Naive B cell (primary cell): ENCODE results near the gene TOMM5. TPM values are rescaled to one million over a fixed set of nuclear protein-coding genes. Genes with fewer than 3 reads are reported as not detected.
A peak's percentile ranks its signal among the peaks of the same experiment; 100 is the strongest.

ENCODE experiments used
- ATAC-seq, 2 donors: fragments of 150-1000 bp; cut with Tn5 transposase; 2 replicates each; pipeline ENCODE4 v1.10.0; 2021; ENCODE audit warnings: low read depth in 2 of 2, mild to moderate bottlenecking in 2 of 2, moderate library complexity in 2 of 2
- DNase-seq: peaks from one replicate; pipeline ENCODE4 v3.0.0; 2022
- H3K27ac Mint-ChIP-seq, 6 donors: one replicate each; pipeline ENCODE4 v1.8.0; 2020 to 2022; ENCODE audit warnings: mild to moderate bottlenecking in 6 of 6, mixed read lengths in 6 of 6, moderate library complexity in 5 of 6, inconsistent platforms in 2 of 6
- H3K27me3 Mint-ChIP-seq, 3 donors: one replicate each; pipeline ENCODE4 v1.8.0; 2021 to 2022; ENCODE audit warnings: mixed read lengths in 3 of 3, mild to moderate bottlenecking in 1 of 3
- H3K36me3 Mint-ChIP-seq, 2 donors: one replicate each; pipeline ENCODE4 v1.8.0; 2020 to 2022; ENCODE audit warnings: mixed read lengths in 2 of 2, inconsistent platforms in 1 of 2, mild to moderate bottlenecking in 1 of 2
- H3K4me1 Mint-ChIP-seq, 3 donors: one replicate each; pipeline ENCODE4 v1.8.0; 2020 to 2022; ENCODE audit warnings: mixed read lengths in 3 of 3, inconsistent platforms in 1 of 3, mild to moderate bottlenecking in 1 of 3, moderate library complexity in 1 of 3
- H3K4me3 Mint-ChIP-seq, 8 donors: one replicate each; pipeline ENCODE4 v1.8.0; 2020 to 2022; ENCODE audit warnings: mild to moderate bottlenecking in 8 of 8, mixed read lengths in 8 of 8, moderate library complexity in 8 of 8, inconsistent platforms in 2 of 8
- H3K9me3 Mint-ChIP-seq, 7 donors: one replicate each; pipeline ENCODE4 v1.8.0; 2020 to 2022; ENCODE audit warnings: mixed read lengths in 7 of 7, mild to moderate bottlenecking in 5 of 7, inconsistent platforms in 2 of 7, moderate library complexity in 1 of 7
- polyA plus RNA-seq, 6 donors: library from polyadenylated mRNA; unstranded; fragments of 300-500 nt; fragmentation: Illumina TruSeq; gene quantifications; one replicate each; pipeline ENCODE4 v1.2.3, GENCODE V29; 2021; ENCODE audit warnings: low read depth in 6 of 6

Gene TOMM5
- polyA plus RNA-seq, 6 donors from 2014 or later: 127 to 214 (median 179) TPM

DNA sequence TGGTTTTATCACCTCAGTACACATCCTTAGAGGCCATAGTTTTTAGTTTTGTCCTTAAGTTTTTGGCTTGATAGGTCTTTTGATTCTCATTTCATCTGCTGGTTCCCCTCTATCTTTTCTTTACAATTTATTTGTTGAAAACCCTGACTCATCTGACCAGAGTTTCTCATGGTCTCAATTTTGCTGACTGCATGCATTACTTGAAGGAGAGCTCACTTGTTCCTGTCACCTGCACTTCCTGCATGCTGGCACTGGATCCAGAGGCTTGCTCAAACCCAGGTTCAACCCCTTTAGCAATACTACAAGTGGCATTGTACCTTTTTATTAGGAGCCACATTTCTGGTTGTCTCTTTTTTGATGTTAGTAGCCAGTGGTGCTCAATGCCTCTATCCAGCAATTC is 42.9 kb downstream of the TOMM5 start:
- H3K4me1 Mint-ChIP-seq: peaks cover 22 to 28% (median 25%) of the 10 kb centered on the region in 3 donors
- peaks cover 0 to 6% of the 10 kb centered on the region in 2 donors for H3K36me3 Mint-ChIP-seq
- peaks cover 0 to 2% (median 0%) of the 10 kb centered on the region in 7 donors for H3K9me3 Mint-ChIP-seq
- DNase-seq: no peak
- H3K4me3 Mint-ChIP-seq: peak overlapping the region in 1 of 8 donors; percentile 5
- H3K27ac Mint-ChIP-seq: peak overlapping the region in 2 of 6 donors; percentile 32 to 71
- H3K27me3 Mint-ChIP-seq: no peaks in the 10 kb centered on the region
- ATAC-seq: no peak

DNA sequence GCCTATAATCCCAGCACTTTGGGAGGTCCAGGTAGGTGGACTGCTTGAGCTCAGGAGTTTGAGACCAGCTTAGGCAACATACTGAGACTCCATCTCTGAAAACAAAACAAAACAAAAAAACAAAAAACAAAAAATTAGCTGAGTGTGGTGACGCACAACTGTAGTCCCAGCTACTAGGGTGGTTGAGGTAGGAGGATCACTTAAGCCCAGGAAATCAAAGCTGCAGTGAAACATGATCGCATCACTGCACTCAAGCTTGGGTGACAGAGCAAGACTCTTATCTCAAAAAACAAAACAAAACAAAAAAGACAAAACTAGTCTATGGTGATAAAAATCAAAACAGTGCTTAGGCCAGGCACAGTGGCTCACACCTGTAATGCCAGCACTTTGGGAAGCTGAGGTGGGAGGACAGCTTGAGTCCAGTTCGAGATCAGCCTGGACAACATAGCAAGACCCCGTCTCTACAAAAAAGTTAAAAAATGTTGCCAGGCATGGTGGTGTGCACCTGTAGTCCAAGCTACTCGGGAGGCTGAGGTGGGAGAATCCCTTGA is 45.0 kb downstream of the TOMM5 start:
- H3K4me3 Mint-ChIP-seq: peak overlapping the region in 1 of 8 donors; percentile 80
- peaks cover 0 to 6% of the 10 kb centered on the region in 2 donors for H3K36me3 Mint-ChIP-seq
- no peaks in the 10 kb centered on the region for H3K27me3 Mint-ChIP-seq
- H3K4me1 Mint-ChIP-seq: peaks cover 29 to 33% (median 31%) of the 10 kb centered on the region in 3 donors
- ATAC-seq (peak; percentile 48 to 68), DNase-seq (no peak)
- peaks cover 0 to 2% (median 0%) of the 10 kb centered on the region in 7 donors for H3K9me3 Mint-ChIP-seq
- peak overlapping the region in 2 of 6 donors; percentile 38 to 70 for H3K27ac Mint-ChIP-seq

DNA sequence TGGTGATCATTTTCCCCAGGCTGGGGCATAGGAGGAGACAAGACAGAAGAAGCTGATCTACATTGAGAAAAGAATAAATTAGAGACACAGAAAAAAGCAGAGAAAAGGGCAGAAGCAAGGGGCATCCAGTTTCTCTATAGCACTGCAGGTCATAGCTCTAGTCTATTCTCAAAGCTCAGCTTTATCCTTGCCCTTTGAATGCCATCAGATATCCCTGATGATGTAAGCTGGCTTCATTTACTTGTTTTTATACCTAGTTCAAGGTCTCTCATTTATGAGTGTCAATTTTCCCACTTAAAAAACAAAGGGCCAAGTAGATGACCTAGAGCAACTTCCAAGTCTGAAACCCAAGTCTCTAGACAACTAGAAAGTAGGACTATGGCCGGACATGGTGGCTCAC is 48.9 kb downstream of the TOMM5 start:
- ATAC-seq (no peak), DNase-seq (no peak)
- H3K27me3 Mint-ChIP-seq: no peaks in the 10 kb centered on the region
- H3K27ac Mint-ChIP-seq: peak overlapping the region in 1 of 6 donors; percentile 52
- H3K9me3 Mint-ChIP-seq: peaks cover 0 to 2% (median 0%) of the 10 kb centered on the region in 7 donors
- no peak overlapping the region for H3K4me3 Mint-ChIP-seq
- H3K4me1 Mint-ChIP-seq: peaks cover 26 to 38% (median 29%) of the 10 kb centered on the region in 3 donors
- peaks cover 0 to 13% of the 10 kb centered on the region in 2 donors for H3K36me3 Mint-ChIP-seq

DNA sequence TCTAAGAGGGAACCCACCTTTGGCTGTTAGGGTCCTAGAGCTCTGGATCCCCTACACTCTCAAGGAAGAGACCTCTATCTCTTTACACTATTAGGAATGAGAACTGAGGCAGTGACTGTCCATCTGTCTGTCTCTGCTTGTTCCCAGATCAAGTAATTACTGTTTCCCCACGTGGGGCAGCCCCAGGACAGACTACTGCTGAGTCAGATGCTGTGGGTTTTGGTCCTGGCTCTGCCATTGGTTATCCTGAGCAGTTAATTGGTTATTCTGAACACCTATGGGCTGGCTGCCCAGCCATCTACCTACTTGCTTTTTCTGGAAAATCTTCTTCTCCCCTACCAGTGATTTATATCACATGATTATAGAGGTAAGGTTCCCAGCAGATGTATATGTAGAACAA is 49.5 kb downstream of the TOMM5 start:
- H3K27ac Mint-ChIP-seq: peak overlapping the region in 1 of 6 donors; percentile 68
- no peaks in the 10 kb centered on the region for H3K27me3 Mint-ChIP-seq
- H3K36me3 Mint-ChIP-seq: peaks cover 0 to 13% of the 10 kb centered on the region in 2 donors
- H3K4me1 Mint-ChIP-seq: peaks cover 23 to 35% (median 27%) of the 10 kb centered on the region in 3 donors
- ATAC-seq: no peak
- H3K9me3 Mint-ChIP-seq: peaks cover 0 to 2% (median 0%) of the 10 kb centered on the region in 7 donors
- no peak for DNase-seq
- H3K4me3 Mint-ChIP-seq: peak overlapping the region in 1 of 8 donors; percentile 35

DNA sequence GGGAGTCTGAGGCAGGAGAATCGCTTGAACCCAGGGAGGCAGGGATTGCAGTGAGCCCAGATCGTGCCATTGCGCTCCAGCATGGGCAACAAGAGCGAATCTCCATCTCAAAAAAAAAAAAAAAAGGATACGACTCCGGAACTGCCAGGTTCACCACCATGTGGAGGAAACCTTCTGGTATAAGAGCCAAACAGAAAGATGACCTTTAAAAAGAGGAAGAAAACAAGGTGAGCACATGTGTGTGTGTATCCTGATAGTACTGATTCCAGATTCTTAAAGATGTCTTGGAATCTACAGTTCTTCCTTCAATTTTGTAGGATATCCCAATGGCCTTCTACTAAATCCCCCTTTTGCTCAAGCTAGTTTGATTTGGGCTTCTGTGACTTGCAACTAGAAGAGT is 49.9 kb downstream of the TOMM5 start:
- Mint-ChIP-seq H3K27ac (peak overlapping the region in 1 of 6 donors; percentile 68), H3K4me3 (no peak overlapping the region), H3K9me3 (peaks cover 0 to 2% (median 0%) of the 10 kb centered on the region in 7 donors), H3K27me3 (no peaks in the 10 kb centered on the region), H3K4me1 (peaks cover 20 to 33% (median 24%) of the 10 kb centered on the region in 3 donors), H3K36me3 (peaks cover 0 to 13% of the 10 kb centered on the region in 2 donors)
- DNase-seq: no peak
- ATAC-seq: no peak

DNA sequence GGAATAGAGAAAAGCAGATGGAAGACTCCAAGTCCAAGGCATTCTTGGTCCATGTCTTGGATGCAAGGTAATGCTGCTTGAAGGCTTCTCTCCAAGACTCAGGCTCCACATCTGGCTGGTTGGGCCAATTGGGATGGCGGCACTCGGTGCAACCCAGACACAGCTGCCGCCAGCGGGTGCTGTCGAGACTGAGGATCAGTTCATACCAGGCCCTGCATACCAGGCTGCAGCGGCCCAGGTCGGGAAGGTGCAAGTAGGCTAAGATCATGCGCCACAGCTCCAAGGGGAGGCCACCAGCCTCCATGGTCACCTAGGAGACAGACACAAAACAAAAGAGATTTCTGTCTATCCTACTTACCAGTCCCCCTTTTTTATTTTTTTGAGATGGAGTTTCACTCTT is 50.9 kb downstream of the TOMM5 start:
- Mint-ChIP-seq H3K4me1 (peaks cover 15 to 27% (median 17%) of the 10 kb centered on the region in 3 donors), H3K27me3 (no peaks in the 10 kb centered on the region), H3K9me3 (no peaks in the 10 kb centered on the region), H3K4me3 (no peak overlapping the region), H3K27ac (peak overlapping the region in 1 of 6 donors; percentile 73), H3K36me3 (peaks cover 0 to 20% of the 10 kb centered on the region in 2 donors)
- ATAC-seq (no peak), DNase-seq (no peak)

DNA sequence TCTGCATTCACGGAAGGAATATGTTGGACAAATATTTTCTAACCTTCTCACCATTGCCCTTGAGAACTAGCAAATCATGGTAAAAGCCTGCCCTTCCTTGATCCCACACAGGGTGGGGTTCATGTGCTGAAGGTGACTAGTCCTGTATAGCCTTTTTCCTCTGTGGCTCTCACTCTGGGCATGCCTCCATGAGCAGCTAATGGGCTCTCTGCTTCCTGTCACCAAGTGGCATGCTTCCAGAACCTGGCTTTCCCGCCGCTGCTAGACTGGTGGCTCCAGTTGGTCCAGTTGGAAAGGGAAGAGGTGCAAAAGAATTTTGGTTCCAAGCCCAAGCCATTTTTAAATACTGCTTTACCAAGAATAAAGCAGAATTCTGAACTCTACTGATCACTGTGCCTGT is 51.8 kb downstream of the TOMM5 start:
- no peak overlapping the region for H3K4me3 Mint-ChIP-seq
- ATAC-seq: no peak
- H3K36me3 Mint-ChIP-seq: peaks cover 0 to 22% of the 10 kb centered on the region in 2 donors
- H3K9me3 Mint-ChIP-seq: no peaks in the 10 kb centered on the region
- peaks cover 12 to 27% (median 13%) of the 10 kb centered on the region in 3 donors for H3K4me1 Mint-ChIP-seq
- peak overlapping the region in 1 of 6 donors; percentile 47 for H3K27ac Mint-ChIP-seq
- no peaks in the 10 kb centered on the region for H3K27me3 Mint-ChIP-seq
- no peak for DNase-seq

DNA sequence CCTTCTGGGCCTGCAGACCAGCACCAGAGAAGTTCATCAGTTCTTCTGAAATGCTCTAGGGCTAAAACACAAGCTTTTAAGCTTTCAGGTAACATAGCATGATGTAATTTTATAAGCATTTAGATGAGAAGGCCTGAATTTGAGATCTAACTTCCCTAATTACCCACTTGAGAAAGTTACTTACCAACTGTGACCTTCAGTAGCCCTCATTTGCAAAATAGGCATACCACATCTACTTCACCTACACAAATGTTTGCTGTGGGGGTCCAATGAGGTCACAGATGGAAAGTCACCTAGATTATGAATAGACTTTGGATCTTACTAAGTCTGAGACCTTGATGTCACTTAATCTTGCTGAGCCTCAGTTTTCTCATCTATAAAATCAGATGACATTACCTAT is 52.8 kb downstream of the TOMM5 start:
- H3K4me3 Mint-ChIP-seq: no peak overlapping the region
- ATAC-seq: peak; percentile 46 to 47

More for the DNA sequence above, 52.8 kb downstream of the TOMM5 start:
- no peaks in the 10 kb centered on the region for H3K9me3 Mint-ChIP-seq
- H3K36me3 Mint-ChIP-seq: peaks cover 0 to 22% of the 10 kb centered on the region in 2 donors
- H3K27me3 Mint-ChIP-seq: no peaks in the 10 kb centered on the region
- H3K27ac Mint-ChIP-seq: peak overlapping the region in 1 of 6 donors; percentile 47
- H3K4me1 Mint-ChIP-seq: peaks cover 10 to 27% (median 13%) of the 10 kb centered on the region in 3 donors
- no peak for DNase-seq

Other genes starting within 250 kb of the TOMM5 start
- 100 to 1,000 TPM in 5 of 6 donors, 10 to 100 TPM in 1; 90.5 to 185 (median 126) TPM for gene GRHPR, start 169.9 kb downstream of the TOMM5 start, polyA plus RNA-seq
- gene ZBTB5, start 127.1 kb downstream of the TOMM5 start, polyA plus RNA-seq: 1 to 10 TPM; 1.1 to 2.8 (median 1.8) TPM
- 10 to 100 TPM in 3 of 6 donors, 1 to 10 TPM in 3; 5.5 to 15.8 (median 10.4) TPM for gene POLR1E, start 106.6 kb downstream of the TOMM5 start, polyA plus RNA-seq
- gene FBXO10, start 16.2 kb downstream of the TOMM5 start, polyA plus RNA-seq: 1 to 10 TPM; 2.7 to 7.8 (median 7.5) TPM
- not detected for gene FRMPD1, start 58.4 kb upstream of the TOMM5 start, polyA plus RNA-seq
- gene TRMT10B, start 161.2 kb upstream of the TOMM5 start, polyA plus RNA-seq: 10 to 100 TPM; 13.3 to 21.6 (median 17.1) TPM
- gene EXOSC3, start 192.5 kb upstream of the TOMM5 start, polyA plus RNA-seq: 10 to 100 TPM; 28.9 to 39.5 (median 33.1) TPM
- 10 to 100 TPM; 22.9 to 33.1 (median 28.1) TPM for gene DCAF10, start 208.2 kb upstream of the TOMM5 start, polyA plus RNA-seq